Hematopoietic multipotent progenitor cell treated with erythropoietin and hydrocortisone succinate and interleukin-3 and kit ligand, for 15 days (in vitro differentiated cells): ENCODE measurements around the gene ZNF76.

ENCODE experiments used
- DNase-seq: peaks from one replicate; pipeline ENCODE4 v3.0.0-alpha.2; 2015; ENCODE audit warnings: low spot score

The ZNF76 gene

DNA sequence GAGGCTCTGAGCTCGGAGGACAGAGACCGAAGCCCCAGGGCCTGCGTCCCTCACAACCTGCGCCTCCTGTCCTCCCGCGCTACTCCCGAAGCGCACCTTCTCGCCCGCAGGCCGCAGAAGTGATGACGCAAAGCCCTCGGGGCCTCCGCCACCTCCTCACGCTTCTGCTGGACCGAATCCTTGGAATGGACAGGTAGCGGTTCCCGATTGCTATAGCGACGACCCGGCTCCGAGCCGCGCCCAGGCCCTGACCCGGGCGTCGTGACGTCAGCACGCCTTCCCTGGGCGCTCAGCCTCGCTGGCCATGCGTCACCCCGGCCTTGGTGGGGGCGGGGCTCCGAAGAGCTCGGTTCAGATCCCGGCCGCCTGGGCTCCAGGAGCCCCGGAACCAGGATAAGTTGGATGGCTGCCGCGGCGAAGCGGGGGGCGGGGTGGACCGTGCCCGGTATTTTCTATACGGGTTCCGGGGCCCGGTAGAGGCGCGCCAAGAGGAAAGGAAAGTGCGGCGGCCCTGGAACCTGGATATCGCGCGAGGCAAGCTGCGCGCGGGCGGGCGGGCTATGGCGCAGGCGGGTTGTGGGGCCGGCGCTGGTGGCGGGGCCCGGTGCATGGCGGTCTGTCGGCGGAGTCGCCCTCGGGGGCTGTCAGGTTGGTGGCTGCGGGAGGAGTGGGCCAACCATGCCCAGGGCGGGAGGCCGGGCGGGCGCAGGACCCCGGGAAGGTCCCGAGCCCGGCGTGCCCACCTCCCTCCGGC lies at the start of gene ZNF76:
ZNF76 (plus strand) TSS at position 542 of the 754 bp plus-strand sequence. CDS start 21,417 bp downstream, outside the sequence.
- DNase-seq = peak; percentile 95

DNA sequence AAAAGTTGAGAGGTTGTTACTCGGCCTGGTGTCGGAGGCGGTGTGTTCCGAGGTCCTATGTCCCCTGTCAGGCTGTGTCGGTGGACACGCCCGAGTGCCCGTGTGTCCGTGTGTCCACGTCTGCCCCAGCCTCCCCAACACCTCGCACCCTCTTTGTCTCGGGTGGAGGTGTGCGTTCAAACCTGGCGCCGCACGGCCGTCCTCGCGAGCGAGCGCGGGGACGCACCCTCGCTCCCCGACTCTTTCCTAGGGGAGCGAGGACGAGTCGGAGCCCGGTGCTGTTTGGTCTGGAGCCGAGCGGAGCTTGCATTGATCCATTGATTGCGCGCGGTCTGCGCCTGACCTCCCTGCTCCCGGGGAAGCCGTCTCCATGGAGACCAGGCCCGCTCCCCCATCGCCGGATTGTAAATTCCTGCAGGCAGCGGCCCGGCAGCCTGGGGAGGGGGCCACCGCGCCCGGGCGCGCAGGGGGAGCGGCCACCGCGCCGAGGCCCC lies 46.2 kb upstream of the ZNF76 start:
- no peak for DNase-seq

DNA sequence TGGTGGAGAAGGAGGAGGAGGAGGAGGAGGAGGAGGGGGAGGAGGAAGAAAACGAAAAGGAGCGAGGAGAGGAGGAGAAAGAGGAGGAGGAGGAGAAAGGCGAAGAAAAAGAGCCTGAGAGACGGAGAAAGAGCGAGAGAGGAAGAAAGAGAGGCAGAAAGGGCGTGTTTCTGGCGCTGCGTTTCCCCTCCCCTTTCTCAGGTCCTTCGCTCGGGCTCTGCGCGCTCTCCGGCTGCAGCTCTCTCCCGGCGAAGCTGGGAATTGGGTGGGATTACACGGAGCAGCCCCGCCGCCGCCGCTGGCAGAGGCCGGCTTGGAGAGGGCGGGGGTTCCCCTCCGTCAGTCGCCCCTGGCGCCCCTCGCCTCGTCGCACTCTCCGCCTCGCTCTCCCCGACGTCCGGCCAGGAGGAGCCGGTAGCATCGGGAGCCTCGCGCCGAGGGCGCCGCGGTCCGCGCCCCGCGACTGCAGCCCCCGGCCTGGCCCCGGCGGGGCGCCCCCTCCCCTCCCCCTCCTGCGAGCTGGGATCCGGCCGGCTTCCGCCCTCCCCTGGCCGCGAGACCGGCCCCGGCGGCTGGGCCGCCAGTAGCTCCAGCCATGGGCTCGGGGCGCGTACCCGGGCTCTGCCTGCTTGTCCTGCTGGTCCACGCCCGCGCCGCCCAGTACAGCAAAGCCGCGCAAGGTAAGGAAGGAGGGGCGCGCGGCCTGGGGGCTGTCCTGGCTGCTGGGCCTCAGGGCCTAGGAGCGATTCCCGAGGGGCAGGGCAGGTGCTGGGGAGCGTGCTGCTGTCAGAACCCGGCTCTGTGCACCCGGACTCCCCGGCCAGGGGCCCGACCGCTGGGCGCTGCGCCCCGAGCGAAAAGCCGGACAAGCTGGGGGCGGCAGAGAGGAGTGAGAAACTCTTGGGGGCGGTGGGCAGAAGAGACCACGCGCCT lies 45.4 kb upstream of the ZNF76 start, which contains the start of gene SCUBE3:
SCUBE3 (plus strand) TSS at position 133 of the 933 bp plus-strand sequence; CDS start at position 596, 463 bp downstream.
- no peak for DNase-seq

GRCh38 chr6:35214869-35215664 lies 44.5 kb upstream of the ZNF76 start:
- DNase-seq = no peak

DNA sequence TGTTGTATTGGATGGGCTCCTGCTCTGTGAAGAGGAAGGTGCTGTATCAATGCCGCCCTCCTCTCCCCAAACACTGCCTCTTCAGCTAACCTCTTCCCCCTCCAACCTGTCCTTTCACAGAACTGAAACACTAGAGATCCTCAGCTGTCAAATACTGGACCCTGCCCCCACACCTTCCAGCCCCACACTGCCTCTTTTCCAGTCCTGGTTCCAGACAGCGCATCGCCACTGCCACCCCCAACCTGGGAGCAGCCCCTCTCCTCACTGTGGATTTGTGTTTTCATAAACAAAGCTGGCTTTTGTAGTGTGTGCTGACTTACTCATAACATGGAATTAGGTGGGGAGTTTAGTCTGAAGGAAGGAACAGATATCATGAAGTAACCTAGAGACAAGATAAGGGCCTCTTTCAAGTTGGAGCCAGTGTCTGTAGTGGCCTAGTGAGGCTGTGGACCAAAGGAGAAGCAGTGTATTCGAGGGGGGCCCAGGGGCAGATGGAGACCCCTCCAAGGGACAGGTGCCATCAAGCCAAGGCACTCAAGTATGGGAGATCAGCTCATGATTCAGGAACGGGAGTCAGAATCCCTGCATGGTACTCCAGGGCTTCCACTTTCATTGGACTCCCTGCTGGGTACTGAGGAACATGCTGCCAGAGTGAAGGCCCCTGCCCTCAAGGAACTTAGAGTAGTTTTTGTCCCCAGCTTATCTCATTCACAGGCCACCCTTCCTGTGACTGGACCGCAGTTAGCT lies 43.7 kb upstream of the ZNF76 start:
- DNase-seq = no peak

DNA sequence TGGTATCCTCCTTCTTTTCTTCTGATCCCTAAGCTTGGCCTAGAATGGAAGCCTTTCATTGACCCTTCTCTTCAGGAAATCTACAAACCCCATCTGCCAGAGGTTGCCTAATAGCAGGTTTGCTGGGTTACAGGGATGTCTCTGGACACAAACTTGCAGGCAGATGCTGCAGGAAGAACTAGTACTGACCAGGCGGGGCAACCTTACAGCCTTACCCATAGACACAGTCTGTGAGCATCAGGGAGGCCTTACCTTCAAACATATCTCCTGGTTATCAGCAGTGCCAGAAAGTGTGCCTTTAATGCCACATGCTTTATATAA lies 43.2 kb upstream of the ZNF76 start:
- no peak for DNase-seq

DNA sequence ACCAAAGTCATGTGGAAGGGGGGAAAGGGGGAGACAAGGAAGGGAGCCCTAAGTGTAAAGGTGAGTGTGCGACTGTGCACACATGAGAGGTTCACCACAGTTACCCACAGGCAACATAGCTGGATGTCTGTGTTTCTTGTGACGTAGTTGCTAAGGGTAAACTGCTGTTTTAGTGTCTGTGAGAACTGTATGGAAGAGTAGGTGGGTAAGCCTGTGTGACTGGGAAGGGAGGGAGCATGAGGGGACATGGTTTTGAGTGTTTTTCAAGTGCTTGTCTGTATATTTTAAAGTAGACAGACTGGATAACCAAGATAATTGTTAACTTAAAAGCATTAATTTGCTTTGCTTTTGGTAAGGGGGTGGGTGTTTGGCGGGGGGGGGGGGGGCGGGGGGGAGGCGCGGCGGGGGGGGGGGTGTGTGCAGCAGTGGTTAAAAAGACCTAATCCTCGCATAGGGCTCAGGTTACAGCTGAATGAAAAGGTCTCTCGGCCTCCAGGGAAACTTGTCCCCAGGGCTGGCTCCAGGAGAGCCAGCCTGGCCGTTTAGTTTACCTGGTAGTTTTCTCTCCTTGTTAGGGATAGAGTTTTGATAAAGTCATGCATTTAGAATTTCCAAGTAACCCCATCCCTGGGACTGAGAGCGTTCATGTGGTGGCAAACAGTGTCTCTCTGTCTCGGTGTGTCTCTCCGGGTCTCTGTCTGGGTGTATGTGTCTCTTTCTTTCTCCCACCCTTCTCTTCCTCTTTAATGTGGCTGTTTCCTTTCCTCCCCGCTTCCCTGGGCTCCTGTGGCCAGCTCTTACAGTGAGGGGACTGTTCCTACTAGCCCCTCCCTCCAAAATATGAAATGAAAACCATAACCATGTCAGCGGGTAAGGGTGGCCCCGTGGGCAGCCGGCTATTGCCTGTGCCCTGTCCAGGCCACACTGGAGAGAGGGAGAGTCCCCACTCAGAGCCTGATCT lies 42.4 kb upstream of the ZNF76 start:
- no peak for DNase-seq

DNA sequence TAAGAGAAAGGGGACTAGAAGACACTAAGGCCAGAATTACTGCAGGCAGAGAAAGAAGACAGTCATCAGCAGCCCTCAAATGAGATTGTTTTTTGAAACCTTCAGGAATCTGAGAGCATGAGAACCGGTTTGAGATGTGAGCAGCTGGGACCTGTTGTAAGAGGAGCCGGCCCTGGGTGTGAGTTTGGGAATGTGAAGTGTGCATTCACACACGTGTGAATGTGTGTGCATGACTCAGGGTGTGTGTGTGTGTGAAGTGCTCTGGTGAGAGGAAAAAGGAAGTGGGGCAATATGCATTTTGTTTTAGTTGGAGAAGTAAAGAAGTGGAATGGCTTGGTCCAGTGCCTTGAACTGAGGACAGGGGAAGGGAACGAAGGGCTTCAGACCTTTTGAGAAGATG lies 41.5 kb upstream of the ZNF76 start:
- DNase-seq = no peak

DNA sequence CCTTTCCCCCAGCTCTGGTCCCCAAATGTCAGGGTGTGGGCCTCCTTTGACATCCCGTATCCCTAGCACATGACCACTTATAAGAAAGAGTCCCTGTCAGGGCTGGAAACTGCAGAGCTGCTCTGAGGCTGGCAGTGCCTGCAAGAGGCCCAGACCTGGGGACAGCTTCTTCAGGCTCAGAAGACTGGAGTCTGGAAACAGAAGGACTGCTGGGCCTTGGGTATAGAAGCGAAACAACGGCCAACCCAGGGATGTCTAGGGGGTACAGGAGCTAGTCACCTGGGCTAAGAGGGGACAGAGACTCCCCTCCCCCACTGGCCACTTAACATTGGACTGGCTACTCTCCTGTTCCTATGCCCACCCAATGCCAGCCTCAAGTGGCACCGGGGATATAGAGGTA lies 41.1 kb upstream of the ZNF76 start:
- DNase-seq = no peak

- DNase-seq = no peak
These were observed 39.7 kb upstream of the ZNF76 start for GRCh38 chr6:35219683-35220326.

- DNase-seq = no peak
These were observed 38.8 kb upstream of the ZNF76 start for GRCh38 chr6:35220711-35221110.

DNA sequence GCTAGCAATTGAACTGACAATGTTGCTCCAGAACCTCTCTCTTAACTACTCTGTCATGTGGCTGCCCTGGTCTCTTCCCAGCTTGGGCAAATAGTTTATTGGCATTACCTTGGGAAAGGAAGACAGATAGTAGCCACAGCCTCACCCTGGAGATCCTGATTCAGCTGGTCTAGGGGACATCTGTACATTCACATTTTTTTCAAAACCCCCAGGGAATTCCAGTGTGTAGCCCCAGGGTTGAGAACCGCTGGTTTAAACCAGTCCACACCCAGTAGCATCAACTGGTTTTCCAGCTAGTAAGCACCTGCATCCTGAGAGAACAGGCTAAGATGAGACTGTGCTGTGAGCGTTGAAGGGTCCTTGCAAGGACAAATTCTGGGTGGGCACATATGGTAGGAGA lies 36.1 kb upstream of the ZNF76 start:
- no peak for DNase-seq

- DNase-seq = no peak
These were observed 34.8 kb upstream of the ZNF76 start for GRCh38 chr6:35224720-35225119.

DNA sequence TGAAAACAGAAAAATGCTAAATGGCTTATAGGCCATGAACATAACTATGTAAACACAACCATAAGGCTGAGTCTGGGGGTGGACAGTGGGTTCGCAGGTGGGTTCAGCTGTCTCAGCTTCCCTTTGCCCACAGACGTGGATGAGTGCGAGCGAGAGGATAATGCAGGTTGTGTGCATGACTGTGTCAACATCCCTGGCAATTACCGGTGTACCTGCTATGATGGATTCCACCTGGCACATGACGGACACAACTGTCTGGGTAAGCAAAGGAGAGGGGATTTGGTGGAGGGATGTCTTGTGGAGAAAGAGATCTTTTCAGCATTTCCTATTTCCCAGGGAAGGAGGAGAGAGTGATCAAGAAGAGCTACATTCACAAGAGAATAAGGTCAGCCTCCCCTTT lies 31.1 kb upstream of the ZNF76 start:
- no peak for DNase-seq

DNA sequence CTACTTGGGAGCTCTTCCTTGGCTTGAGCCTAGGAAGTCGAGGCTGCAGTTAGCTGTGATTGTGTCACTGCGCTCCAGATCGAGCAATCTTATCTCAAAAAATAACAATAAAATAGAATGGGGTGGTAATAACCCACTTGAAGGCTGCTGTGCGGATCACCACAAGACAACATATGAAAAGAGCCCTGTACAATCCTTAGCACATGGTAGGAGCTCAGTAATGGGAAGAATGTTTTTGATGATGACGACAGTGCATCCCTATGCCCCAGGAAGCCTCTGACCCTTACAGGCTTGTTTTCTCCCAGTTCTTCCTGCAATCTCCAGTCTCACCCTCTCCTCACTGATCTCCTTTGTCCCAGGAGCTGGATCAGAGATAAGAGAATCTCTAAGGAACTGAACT lies 30.2 kb upstream of the ZNF76 start:
- no peak for DNase-seq

DNA sequence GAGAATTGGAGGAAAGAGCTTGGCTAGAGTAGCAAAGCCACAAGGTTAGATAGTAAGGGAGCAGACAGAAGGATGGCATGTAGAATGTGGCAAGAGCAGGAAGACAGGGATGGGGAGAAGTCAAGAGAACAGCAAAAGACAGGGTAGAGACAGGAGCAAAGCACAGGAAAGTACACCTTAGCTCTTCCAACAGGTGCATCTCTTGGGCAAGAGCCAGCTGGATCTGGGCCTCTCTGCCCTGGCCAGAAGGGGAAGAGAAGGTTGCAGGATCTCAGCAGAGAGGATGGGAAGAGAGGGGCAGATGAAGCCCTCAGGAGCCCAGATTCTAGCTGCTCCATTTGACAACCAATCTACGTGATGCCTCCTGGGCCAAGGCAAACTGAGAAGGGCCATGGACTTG lies 29.0 kb upstream of the ZNF76 start:
- DNase-seq = no peak

DNA sequence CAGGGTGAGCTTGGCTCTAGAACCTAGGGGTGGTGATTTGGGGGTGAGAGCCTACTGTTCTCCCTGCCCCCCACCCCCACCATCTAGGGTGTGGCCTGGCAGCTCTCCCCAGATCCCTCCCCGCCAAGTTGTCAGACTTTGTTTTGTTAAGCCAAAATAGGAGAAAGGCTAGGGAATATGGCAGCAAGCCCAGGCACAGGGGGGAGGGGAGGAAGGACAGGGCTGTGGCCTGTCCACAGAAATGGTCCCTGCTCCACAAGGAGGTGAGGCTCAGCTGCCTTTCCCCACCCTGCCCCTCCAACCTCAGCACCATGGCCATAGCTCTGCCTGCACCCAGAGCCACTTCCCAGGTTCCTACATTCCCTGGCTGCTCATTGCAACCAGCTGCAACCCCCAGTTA lies 28.6 kb upstream of the ZNF76 start:
- DNase-seq = no peak

GRCh38 chr6:35231563-35231962 lies 28.0 kb upstream of the ZNF76 start:
- DNase-seq = no peak

DNA sequence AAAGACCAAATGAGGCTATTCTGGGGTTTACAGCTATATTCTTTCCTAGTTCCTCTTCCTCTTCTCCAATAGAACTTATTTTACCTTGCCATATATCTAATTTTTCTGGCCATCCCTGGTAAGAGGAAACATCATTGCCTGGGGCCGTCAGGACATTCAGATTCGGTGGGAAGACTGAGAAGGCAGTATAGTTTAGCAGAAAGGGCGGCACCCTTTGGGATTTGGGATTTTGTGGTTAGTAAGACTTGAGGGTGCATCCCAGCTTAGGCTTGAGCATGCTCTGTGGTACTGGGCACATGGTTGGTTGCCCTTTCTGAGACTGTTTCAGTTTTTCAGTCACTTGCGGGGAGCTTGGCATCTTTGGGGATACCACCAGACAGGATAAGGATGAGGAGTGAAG lies 24.6 kb upstream of the ZNF76 start:
- no peak for DNase-seq

DNA sequence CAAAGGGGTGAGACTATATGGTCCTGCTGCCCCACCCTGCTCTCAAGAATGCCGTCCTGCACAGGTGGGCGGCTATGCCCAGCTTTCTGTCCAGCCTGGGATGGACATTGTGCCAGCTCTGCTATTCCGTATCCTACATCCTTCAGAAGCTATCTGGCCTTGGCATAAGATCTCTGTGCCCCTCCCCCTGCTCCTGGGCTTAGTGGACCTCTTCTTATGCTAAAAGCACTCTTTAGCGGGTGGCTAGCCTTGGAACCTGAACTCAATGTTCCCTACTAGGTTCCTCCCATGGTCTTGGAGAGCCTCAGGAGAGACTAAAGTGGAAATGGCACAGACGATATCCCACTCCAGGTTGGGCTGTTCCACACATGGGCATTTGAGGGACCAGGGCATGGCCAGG lies 23.3 kb upstream of the ZNF76 start:
- DNase-seq = no peak
